GM23248 (cell line): ENCODE data around the gene BMP2K. TPM values are rescaled to one million over a fixed set of nuclear protein-coding genes. Genes with fewer than 3 reads are reported as not detected.
"Not testable (repeated sequence)": the region's sequence is repeated elsewhere in the genome, so short reads cannot be mapped to it uniquely, and the experiment has no call there.

ENCODE experiments used
- DNase-seq: peaks from one replicate; pipeline ENCODE4 v3.0.0-alpha.2; 2015
- H2AFZ ChIP-seq: fragments of 200-600 bp; sonication (generic); 2 replicates; pipeline ENCODE4 v1.6.1; 2016; ENCODE audit warnings: antibody characterized with exemption
- H3F3A ChIP-seq: fragments of 200-600 bp; sonication (generic); 2 replicates; pipeline ENCODE4 v1.6.1; 2016; ENCODE audit warnings: mild to moderate bottlenecking, antibody characterized with exemption, mixed run types; ENCODE audit not compliant: insufficient read depth
- H3K27ac ChIP-seq: fragments of 200-600 bp; sonication (generic); 2 replicates; pipeline ENCODE4 v1.5.1; 2016; ENCODE audit warnings: mild to moderate bottlenecking
- H3K27me3 ChIP-seq: fragments of 200-600 bp; sonication (generic); replicated peaks from 2 replicates; pipeline ENCODE4 v1.6.1; 2016; ENCODE audit warnings: mild to moderate bottlenecking; ENCODE audit not compliant: insufficient read depth
- H3K36me3 ChIP-seq: fragments of 200-600 bp; sonication (generic); 2 replicates; pipeline ENCODE4 v1.6.1; 2016; ENCODE audit warnings: low read depth, mild to moderate bottlenecking
- H3K4me1 ChIP-seq: fragments of 200-600 bp; sonication (generic); 2 replicates; pipeline ENCODE4 v1.6.1; 2016; ENCODE audit warnings: mild to moderate bottlenecking; ENCODE audit not compliant: insufficient read depth
- H3K4me2 ChIP-seq: fragments of 200-600 bp; sonication (generic); one replicate; pipeline ENCODE4 v1.6.1; 2016; ENCODE audit warnings: mild to moderate bottlenecking; ENCODE audit not compliant: unreplicated experiment
- H3K4me3 ChIP-seq: fragments of 200-600 bp; sonication (generic); 2 replicates; pipeline ENCODE4 v1.5.1; 2016; ENCODE audit warnings: mild to moderate bottlenecking
- H3K79me2 ChIP-seq: fragments of 200-600 bp; sonication (generic); 2 replicates; pipeline ENCODE4 v1.6.1; 2016; ENCODE audit warnings: mild to moderate bottlenecking; ENCODE audit not compliant: insufficient read depth
- H3K9ac ChIP-seq: fragments of 200-600 bp; sonication (generic); 2 replicates; pipeline ENCODE4 v1.6.1; 2016; ENCODE audit warnings: mild to moderate bottlenecking
- H3K9me2 ChIP-seq: fragments of 200-600 bp; sonication (generic); 2 replicates; pipeline ENCODE4 v1.6.1; 2016; ENCODE audit warnings: mixed run types, mild to moderate bottlenecking, moderate library complexity; ENCODE audit not compliant: insufficient read depth
- H3K9me3 ChIP-seq: fragments of 200-600 bp; sonication (generic); one replicate; pipeline ENCODE4 v1.6.1; 2017; ENCODE audit warnings: low read depth
- H4K20me1 ChIP-seq: fragments of 200-600 bp; sonication (generic); 2 replicates; pipeline ENCODE4 v1.6.0; 2016; ENCODE audit not compliant: insufficient read depth
- EZH2 ChIP-seq: fragments of 200-600 bp; sonication (generic); IDR thresholded peaks from 2 replicates; pipeline ENCODE4 v1.6.1; 2018; ENCODE audit warnings: antibody characterized with exemption, mild to moderate bottlenecking; ENCODE audit not compliant: insufficient read depth, poor library complexity, severe bottlenecking
- EZH2phosphoT487 ChIP-seq: fragments of 200-600 bp; sonication (generic); IDR thresholded peaks from 2 replicates; pipeline ENCODE4 v1.6.1; 2018; ENCODE audit warnings: antibody characterized with exemption, moderate library complexity, mild to moderate bottlenecking, low read depth; ENCODE audit not compliant: insufficient read depth
- WGBS, 2 experiments: methylation state at CpG; one replicate each; pipeline ENCODE4 v1.1.6; 2015 to 2017; ENCODE audit warnings: low lambda C conversion rate in 2 of 2, low coverage in 1 of 2; ENCODE audit errors: missing lambda C conversion rate in 2 of 2; 5-methylcytosine and 5-hydroxymethylcytosine counted together
- in situ Hi-C: fragments of 300-500 bp; cut with MboI; formaldehyde crosslinking; loops from 2 replicates; pipeline ENCODE4 v1.15.0; 2020
- polyA plus RNA-seq: library from polyadenylated mRNA; unstranded; fragments of >200 nt; fragmentation: Nextera tagmentation; extraction: Ambion mirVana; gene quantifications from 2 replicates; pipeline ENCODE4 v1.2.1, GENCODE V29; 2016
- total RNA-seq: library from RNA; depleted of rRNA; stranded (reverse); fragments of >200 nt; shearing (Covaris generic); gene quantifications from 2 replicates; pipeline ENCODE4 v1.2.3, GENCODE V29; 2014

The BMP2K gene
- total and polyA plus RNA-seq, 2 experiments from 2014 or later = 11.0 to 53.0 TPM

- TF ChIP-seq EZH2phosphoT487 (no peak), EZH2 (no peak)
Measured at GRCh38 chr4:78865451-78865850, 89.3 kb downstream of the BMP2K start.

DNA sequence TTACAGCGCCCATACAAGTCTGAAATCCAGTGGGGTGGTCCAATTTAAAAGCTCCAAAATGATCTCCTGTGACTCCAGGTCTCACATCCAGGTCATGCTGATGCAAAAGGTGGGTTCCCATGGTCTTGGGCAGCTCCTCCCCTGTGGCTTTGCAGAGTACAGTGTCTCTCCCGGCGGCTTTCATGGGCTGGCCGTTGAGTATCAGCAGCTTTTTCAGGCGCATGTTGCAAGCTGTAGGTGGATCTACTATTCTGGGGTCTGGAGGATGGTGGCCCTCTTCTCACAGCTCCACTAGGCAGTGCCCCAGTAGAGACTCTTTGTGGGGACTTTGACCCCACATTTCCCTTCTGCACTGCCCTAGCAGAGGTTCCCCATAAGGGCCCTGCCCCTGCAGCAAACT, 92.6 kb downstream of the BMP2K start:
- H3F3A ChIP-seq, DNase-seq, H4K20me1 ChIP-seq, H3K27ac ChIP-seq, H3K9me3 ChIP-seq, H2AFZ ChIP-seq, H3K9me2 ChIP-seq, H3K27me3 ChIP-seq, H3K4me3 ChIP-seq, H3K4me1 ChIP-seq, H3K4me2 ChIP-seq, H3K9ac ChIP-seq, H3K79me2 ChIP-seq: not testable (repeated sequence)
- H3K36me3 ChIP-seq = peaks cover 28% of the 10 kb centered on the region
- WGBS, 2 experiments = 97 to 100% methylated on average over 5 of the region's 5 CpGs
- in situ Hi-C loops = loop anchor here (25.0 kb wide), 1 partner anchor 906 kb away; no protein-coding TSS in a partner anchor

More at GRCh38 chr4:78865451-78865850, 89.3 kb downstream of the BMP2K start:
- no peak overlapping the region for H2AFZ ChIP-seq
- H3F3A ChIP-seq = peaks cover 31% of the 10 kb centered on the region; the same call in 1 of the 2 replicates
- no peak overlapping the region for H3K4me3 ChIP-seq
- no peak overlapping the region for H3K4me2 ChIP-seq
- no peaks in the 10 kb centered on the region for H3K9me2 ChIP-seq
- no peak overlapping the region for H3K27ac ChIP-seq
- H3K27me3 ChIP-seq = no peaks in the 10 kb centered on the region
- H3K36me3 ChIP-seq = peaks cover 13% of the 10 kb centered on the region
- no peaks in the 10 kb centered on the region for H3K9me3 ChIP-seq
- H3K79me2 ChIP-seq = peaks cover 6% of the 10 kb centered on the region; the same call in 1 of the 2 replicates
- in situ Hi-C loops = loop anchor here (25.0 kb wide), 1 partner anchor 903 kb away; no protein-coding TSS in a partner anchor
- DNase-seq = no peak
- H3K4me1 ChIP-seq = 0 out of 2 replicates have a peak, but pooled peaks cover 3% of the 10 kb centered on the region
- no peak overlapping the region for H3K9ac ChIP-seq
- no peaks in the 10 kb centered on the region for H4K20me1 ChIP-seq
- 95 to 99% methylated on average over 2 of the region's 2 CpGs for WGBS, 2 experiments

DNA sequence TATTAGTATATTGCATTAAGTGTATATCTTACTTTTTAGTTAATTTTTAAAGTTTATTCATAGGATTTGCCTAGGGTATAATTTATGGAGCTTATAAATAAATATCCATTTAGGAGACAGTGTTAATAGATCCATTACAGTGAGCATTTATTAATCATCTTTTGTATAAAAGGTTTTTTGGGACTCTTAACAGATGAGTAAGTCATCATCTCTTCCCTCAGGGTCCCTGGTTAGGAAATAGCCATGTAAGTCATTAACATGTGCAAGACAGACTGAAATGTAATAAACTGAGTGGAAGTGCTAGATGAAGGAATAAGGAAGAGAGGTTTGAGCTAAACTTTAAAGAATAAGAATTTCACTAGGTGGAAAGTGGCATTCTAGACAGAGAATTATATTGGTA, 93.9 kb downstream of the BMP2K start:
- no peak overlapping the region for H3K27ac ChIP-seq
- no peak overlapping the region for H2AFZ ChIP-seq
- in situ Hi-C loops = loop anchor here (25.0 kb wide), 1 partner anchor 908 kb away; no protein-coding TSS in a partner anchor
- H3K4me2 ChIP-seq = no peak overlapping the region
- H3K36me3 ChIP-seq = peaks cover 38% of the 10 kb centered on the region
- DNase-seq = peak; percentile 29
- H3K9ac ChIP-seq = no peak overlapping the region
- TF ChIP-seq EZH2phosphoT487 = no peak
- no peak for TF ChIP-seq EZH2
- 0 out of 2 replicates have a peak, but pooled peaks cover 3% of the 10 kb centered on the region for H3F3A ChIP-seq
- no peaks in the 10 kb centered on the region for H4K20me1 ChIP-seq
- H3K4me1 ChIP-seq = 0 out of 2 replicates have a peak, but pooled peaks cover 3% of the 10 kb centered on the region
- H3K9me2 ChIP-seq = no peaks in the 10 kb centered on the region
- H3K27me3 ChIP-seq = no peaks in the 10 kb centered on the region
- H3K79me2 ChIP-seq = peaks cover 2% of the 10 kb centered on the region; the same call in 1 of the 2 replicates
- H3K4me3 ChIP-seq = no peak overlapping the region
- H3K9me3 ChIP-seq = no peaks in the 10 kb centered on the region

GRCh38 chr4:78876568-78877320, 100.6 kb downstream of the BMP2K start:
- H3F3A ChIP-seq = no peaks in the 10 kb centered on the region
- 0 out of 2 replicates have a peak, but pooled peaks cover 7% of the 10 kb centered on the region for H3K4me1 ChIP-seq
- in situ Hi-C loops = no loop called here
- H4K20me1 ChIP-seq = no peaks in the 10 kb centered on the region
- no peaks in the 10 kb centered on the region for H3K9me3 ChIP-seq
- no peak overlapping the region for H2AFZ ChIP-seq
- H3K9me2 ChIP-seq = no peaks in the 10 kb centered on the region
- no peak overlapping the region for H3K4me3 ChIP-seq
- H3K79me2 ChIP-seq = no peaks in the 10 kb centered on the region; the same call in none of the 2 replicates
- no peak overlapping the region for H3K27ac ChIP-seq
- H3K4me2 ChIP-seq = no peak overlapping the region
- DNase-seq = peak; percentile 47
- H3K27me3 ChIP-seq = no peaks in the 10 kb centered on the region
- TF ChIP-seq EZH2phosphoT487 (no peak), EZH2 (no peak)
- no peak overlapping the region for H3K9ac ChIP-seq
- 86 to 89% methylated on average over 5 of the region's 5 CpGs for WGBS, 2 experiments
- peaks cover 49% of the 10 kb centered on the region for H3K36me3 ChIP-seq
